Esophagus squamous epithelium (tissue), 4 donors: Measurements from ENCODE around the gene ANO3.

ENCODE experiments used
- CTCF ChIP-seq, 6 experiments: fragments of 450-650 bp in 4 of 6; fragments of 200-600 bp in 2 of 6; sonication (generic) in 2 of 6; IDR thresholded peaks; one replicate each; pipeline ENCODE4 v1.5.1; 2016 to 2019; ENCODE audit warnings: antibody characterized with exemption in 6 of 6, mild to moderate bottlenecking in 4 of 6, moderate library complexity in 4 of 6
- POLR2A ChIP-seq, 4 donors: fragments of 450-650 bp; IDR thresholded peaks; one replicate each; pipeline ENCODE4 v1.6.1; 2017; ENCODE audit warnings: antibody characterized with exemption in 4 of 4, mild to moderate bottlenecking in 4 of 4, moderate library complexity in 3 of 4

- TF ChIP-seq CTCF (IDR thresholded peaks at IDR 0.05) (no peak), POLR2A (IDR thresholded peaks at IDR 0.05) (no peak)
Measured at GRCh38 chr11:26700574-26701235, 368.8 kb downstream of the ANO3 start.
